HG02973 (cell line): ENCODE measurements around the gene ASB12.

Experiments used
- ATAC-seq: cut with Tn5 transposase; IDR thresholded peaks from one replicate; pipeline ENCODE4 v1.9.1; 2021; ENCODE audit warnings: moderate library complexity; ENCODE audit not compliant: unreplicated experiment

Gene ASB12

GRCh38 chrX:64186974-64187761 is 43.2 kb downstream of the ASB12 start:
- no peak for ATAC-seq

GRCh38 chrX:64184396-64184795 is 46.0 kb downstream of the ASB12 start:
- no peak for ATAC-seq

- no peak for ATAC-seq
Measured at GRCh38 chrX:64182208-64182607, 48.2 kb downstream of the ASB12 start.

- ATAC-seq: no peak
Measured at GRCh38 chrX:64176876-64177275, 53.5 kb downstream of the ASB12 start.
